Activated effector memory CD4-positive, alpha-beta T cell treated with Interleukin-2 at 50 U/mL for 16 hours (primary cell): ENCODE data around the gene SCAMP3.

Experiments
- DNase-seq: peaks from one replicate; pipeline ENCODE4 v3.0.0-alpha.2; 2020

SCAMP3 gene

GRCh38 chr1:155285063-155285462 is 22.9 kb upstream of the SCAMP3 start:
- DNase-seq: no peak

DNA sequence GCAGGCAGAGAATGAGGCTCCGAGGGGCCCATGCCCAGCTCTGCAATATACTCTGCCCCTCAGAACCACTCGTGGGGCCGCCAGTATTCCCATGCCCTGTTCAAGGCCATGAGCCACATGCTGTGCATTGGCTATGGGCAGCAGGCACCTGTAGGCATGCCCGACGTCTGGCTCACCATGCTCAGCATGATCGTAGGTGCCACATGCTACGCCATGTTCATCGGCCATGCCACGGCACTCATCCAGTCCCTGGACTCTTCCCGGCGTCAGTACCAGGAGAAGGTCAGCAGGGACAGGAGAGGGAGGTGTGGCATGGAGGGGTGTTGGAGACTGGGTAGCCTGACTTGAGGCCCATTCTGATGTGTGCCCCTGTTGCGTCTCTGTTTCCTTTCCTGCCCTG is 22.3 kb upstream of the SCAMP3 start:
- DNase-seq: no peak

GRCh38 chr1:155282488-155283091 is 20.4 kb upstream of the SCAMP3 start:
- DNase-seq: no peak

GRCh38 chr1:155279268-155279667 is 17.1 kb upstream of the SCAMP3 start:
- DNase-seq: no peak

GRCh38 chr1:155278689-155279160 is 16.6 kb upstream of the SCAMP3 start:
- no peak for DNase-seq

- DNase-seq: peak; percentile 53
Measured at GRCh38 chr1:155277902-155278688, 15.9 kb upstream of the SCAMP3 start.

GRCh38 chr1:155277070-155277901 is 15.1 kb upstream of the SCAMP3 start, which contains the start of gene HCN3:
Gene HCN3 (plus strand): TSS chr1:155277463. CDS start chr1:155277591, 128 bp downstream.
- DNase-seq: peak; percentile 85

- DNase-seq: peak; percentile 93
Measured at GRCh38 chr1:155273343-155274245, 11.4 kb upstream of the SCAMP3 start, which contains the start of gene CLK2. Gene CLK2 (minus strand): TSS chr1:155273504. CDS start chr1:155270977, 2,527 bp downstream.

GRCh38 chr1:155272466-155273342 is 10.5 kb upstream of the SCAMP3 start:
- DNase-seq: no peak

DNA sequence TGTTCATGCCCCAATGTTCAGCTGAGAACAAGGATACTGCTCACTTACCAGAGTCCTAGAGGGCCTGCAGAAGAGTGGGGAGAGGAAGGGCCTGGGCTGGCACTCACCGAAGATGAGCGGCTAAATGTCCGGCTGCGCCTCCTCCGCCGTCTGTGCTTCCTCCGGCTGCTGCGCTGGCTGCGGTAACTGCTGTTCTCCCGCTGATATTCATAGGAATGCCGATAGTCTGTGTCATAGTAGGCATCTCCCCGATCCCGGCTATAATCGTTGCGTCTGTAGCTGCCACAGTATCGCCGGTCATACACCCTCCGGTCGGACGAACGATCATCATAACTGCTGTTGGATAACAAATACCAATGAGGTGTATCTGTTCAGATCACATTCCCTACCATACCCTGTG is 7.2 kb upstream of the SCAMP3 start:
- no peak for DNase-seq

DNA sequence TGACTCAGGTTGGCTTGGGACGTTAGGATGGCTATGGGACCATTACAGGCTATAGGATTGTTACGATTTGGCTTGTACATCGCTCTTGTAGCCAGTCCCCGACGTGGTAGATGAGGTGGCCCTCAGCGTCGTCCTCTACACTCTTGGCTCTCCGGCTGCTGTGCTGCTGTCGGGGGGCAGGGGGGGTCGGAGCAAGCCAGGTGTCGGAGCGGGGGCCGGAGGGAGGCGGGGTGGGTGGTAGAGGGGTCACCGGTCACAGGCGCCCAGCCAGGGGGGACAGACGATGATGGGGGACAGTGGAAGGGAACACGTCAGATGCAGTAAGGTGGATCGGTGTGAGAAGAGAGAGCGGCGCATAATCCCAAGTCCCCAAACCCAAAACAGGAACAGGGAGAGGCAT is 6.5 kb upstream of the SCAMP3 start:
- no peak for DNase-seq

GRCh38 chr1:155267373-155267772 is 5.2 kb upstream of the SCAMP3 start:
- no peak for DNase-seq

DNA sequence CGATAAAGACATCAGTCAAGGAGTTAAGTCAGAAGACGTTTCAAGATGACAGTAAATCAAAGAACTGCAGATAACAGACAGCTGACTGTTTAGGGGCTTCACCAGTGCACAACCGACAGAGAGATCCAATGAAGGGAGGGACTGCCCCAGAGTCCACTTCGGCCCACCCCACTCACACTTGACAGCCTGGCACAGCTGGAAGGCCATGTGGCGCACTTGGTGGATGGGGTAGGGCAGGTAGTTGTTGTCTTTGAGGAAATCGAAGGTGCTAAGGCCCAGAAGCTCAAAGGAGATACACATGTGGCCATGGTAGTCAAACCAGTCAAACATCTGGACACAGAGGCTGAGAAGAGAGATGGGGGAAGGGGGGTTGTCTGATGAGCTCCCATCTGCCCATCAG is 4.4 kb upstream of the SCAMP3 start:
- no peak for DNase-seq

GRCh38 chr1:155263067-155263466 is 907 bp upstream of the SCAMP3 start:
- DNase-seq: no peak

DNA sequence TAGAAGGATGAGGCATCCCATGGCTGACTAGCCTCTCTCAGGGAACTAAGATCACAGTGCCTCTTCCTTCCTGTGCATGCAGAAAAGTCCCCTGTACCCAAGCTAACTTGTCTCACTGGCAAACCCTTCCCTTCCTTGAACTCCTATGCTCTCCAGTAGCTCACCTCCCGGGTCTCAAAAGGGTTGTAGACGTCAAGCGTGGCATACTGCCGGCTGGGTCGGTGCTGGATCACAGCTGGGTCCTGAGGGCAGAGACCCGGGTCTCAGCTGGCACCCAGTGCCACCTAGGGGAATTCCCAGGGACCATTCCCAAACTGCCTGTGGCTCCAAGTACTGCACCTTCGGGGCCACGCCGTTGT is 688 bp downstream of the SCAMP3 start:
- no peak for DNase-seq

DNA sequence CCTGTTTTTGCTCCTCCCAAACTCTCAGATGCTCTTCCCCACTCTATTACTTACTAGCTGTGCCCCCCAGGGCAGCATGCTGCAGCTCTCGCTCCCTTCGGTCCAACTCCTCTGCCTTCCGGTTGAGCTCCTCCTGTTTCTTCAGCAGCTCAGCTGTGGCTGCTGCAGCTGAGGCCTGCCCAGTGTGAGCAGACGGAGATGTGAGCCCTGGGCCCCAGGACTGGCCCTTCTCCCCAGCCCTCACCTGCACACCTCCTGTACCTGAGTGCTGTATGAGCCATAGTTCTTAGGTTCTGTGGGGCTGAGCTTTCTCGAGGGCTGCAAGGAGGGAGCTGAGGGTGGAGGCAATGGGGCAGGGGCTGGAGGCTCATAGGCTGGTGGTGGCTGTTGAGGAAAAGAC is 1.9 kb downstream of the SCAMP3 start:
- DNase-seq: no peak

DNA sequence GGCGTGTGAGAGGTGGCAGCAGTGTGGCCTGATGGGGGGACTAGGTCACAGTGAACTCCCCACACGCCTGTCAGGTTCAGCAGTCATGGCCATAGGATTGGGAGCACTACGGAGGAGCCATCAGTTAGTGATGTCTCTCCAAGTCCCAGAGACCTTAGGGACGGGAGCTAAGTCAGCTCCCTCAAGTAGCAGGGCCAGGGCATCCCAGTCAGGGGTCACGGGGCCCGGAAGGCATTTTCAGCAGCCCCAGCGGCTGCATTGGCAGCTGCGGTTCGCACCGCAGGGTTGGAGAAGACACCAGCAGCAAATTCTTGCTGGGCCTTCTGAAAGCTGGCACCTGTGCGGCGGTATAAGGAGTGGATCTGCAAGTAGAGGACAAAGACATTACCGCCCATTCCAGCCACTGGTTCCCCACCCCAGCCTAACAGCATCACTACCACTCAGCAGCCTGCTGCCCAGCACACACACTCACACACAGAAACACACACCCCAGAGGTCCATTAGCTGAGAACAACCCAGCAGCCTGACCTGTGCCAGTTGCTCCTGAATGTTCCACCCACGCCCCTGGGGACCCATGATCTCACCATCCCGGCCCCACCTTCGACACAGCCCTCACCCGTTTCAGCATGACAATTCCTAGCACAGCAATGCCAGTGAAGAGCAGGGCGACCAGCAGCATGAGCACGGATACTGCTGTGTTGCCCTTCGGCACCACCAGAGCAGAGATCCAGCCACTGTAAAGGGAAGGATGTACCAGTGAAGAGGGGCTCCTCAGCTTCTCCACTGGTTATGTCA is 5.9 kb downstream of the SCAMP3 start:
- no peak for DNase-seq

DNA sequence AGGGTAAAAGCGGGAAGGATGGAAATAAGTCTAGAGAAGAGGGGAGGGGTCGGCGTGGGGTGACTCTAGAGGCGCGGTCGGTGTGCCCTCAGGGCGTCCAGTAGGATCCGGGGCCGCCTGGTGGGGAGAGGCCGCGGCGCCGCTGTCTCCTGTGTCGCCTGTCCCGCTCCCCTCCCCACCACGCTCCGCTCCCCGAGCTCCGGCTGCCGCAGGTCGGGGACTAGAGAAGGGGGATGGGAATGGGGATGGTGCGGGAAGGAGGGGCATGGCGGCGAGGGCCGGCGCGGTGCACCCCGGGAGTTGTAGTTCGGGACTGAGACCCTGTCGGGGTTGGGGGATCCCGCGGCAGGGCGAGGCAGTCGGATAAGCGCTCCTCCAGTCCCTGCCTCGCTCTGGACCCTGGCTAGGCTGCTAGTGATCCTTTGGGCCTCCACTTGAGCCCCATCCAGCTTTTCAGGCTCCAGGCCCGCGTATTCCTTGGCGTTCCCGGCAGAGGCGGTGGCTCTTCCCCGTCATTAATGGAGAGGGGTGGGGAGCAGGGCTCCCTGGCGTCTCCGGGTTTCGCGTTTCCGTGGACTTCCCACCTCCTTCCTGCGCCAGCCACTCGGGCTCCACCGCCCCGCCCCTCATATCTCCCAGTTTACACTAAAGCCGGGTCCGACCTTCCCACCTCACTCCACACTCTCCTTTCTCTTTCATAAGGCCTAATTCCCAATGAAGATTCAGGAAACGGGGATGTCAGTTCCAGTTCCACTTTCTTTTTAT is 6.7 kb downstream of the SCAMP3 start, which contains the start of gene ENTREP3:
Gene ENTREP3 (minus strand): TSS at position 241 of the 765 bp plus-strand sequence. CDS start 606 bp downstream, outside the sequence.
- peak; percentile 50 for DNase-seq

- DNase-seq: no peak
Measured at GRCh38 chr1:155254714-155255242, 7.4 kb downstream of the SCAMP3 start.
